ENCODE results near the gene SLC25A10. TPM values are rescaled to one million over a fixed set of nuclear protein-coding genes. Genes with fewer than 3 reads are reported as not detected.

The SLC25A10 gene
- total and polyA plus RNA-seq, 2 of the 4 experiments (the other 2 are of a cell fraction) = 14.9 to 19.0 TPM

DNA sequence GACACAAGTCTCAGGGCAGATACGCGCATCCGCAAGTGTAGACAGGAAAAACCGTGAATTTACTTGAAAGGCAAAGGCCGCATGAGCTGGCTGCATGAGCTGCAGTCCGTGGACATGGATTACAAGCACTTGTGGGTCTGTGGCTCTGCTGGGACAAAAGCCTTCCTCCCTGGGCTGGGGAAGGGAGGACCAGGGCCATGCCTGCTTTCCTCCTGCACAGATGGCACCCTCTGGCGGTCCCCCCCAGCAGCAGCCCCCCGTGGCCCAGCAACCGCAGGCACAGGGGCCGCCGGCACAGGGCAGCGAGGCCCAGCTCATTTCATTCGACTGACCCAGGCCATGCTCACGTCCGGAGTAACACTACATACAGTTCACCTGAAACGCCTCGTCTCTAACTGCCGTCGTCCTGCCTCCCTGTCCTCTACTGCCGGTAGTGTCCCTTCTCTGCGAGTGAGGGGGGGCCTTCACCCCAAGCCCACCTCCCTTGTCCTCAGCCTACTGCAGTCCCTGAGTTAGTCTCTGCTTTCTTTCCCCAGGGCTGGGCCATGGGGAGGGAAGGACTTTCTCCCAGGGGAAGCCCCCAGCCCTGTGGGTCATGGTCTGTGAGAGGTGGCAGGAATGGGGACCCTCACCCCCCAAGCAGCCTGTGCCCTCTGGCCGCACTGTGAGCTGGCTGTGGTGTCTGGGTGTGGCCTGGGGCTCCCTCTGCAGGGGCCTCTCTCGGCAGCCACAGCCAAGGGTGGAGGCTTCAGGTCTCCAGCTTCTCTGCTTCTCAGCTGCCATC, 10.6 kb upstream of the SLC25A10 start:
- Histone ChIP-seq H2BK5ac (ENCODE audit: low read depth, low read length, poor library complexity, severe bottlenecking) (no peak overlapping the region), H3K4me1 (ENCODE audit: control insufficient read depth, insufficient read depth, low read length) (peaks cover 7% of the 10 kb centered on the region), H3K36me3 (ENCODE audit: control insufficient read depth, insufficient read depth, low read length) (peaks cover 42% of the 10 kb centered on the region), H2AFZ (replicated peaks; ENCODE audit: low read length, poor library complexity) (peak overlapping the region; percentile 21), H3K9me1 (ENCODE audit: insufficient read depth, low read length) (no peaks in the 10 kb centered on the region), H3K9me3 (ENCODE audit: control insufficient read depth, insufficient read depth, low read length) (no peaks in the 10 kb centered on the region), H3K4me3 (ENCODE audit: insufficient read depth, low read depth, low read length) (no peak overlapping the region), H3K4me2 (ENCODE audit: low read depth, low read length) (no peak overlapping the region; the same call in 1 of the 2 replicates), H3K79me1 (ENCODE audit: low read depth in 1 of 2, low read length in 2 of 2) (peaks cover 15 to 65% of the 10 kb centered on the region in 2 experiments), H3K23ac (ENCODE audit: low read depth, low read length) (no peak overlapping the region), H2AK5ac (ENCODE audit: low read depth, low read length) (no peak overlapping the region), H3K18ac (ENCODE audit: low read depth, low read length) (no peak overlapping the region), H2AK9ac (replicated peaks; ENCODE audit: low read depth, low read length, poor library complexity) (peak overlapping the region; percentile 4), H2BK20ac (ENCODE audit: low read depth, low read length) (no peak overlapping the region), H3K9ac (ENCODE audit: low read depth, low read length) (no peak overlapping the region), H3K27me3 (ENCODE audit: control insufficient read depth, insufficient read depth, low read length) (no peaks in the 10 kb centered on the region), H3K27ac (ENCODE audit: insufficient read depth, low read length) (no peak overlapping the region), H3K4ac (ENCODE audit: low read depth, low read length) (no peak overlapping the region), H4K8ac (ENCODE audit: low read depth in 2 of 2, low read length in 2 of 2) (no peak overlapping the region), H4K91ac (ENCODE audit: insufficient read depth, low read depth, low read length) (no peak overlapping the region), H3K14ac (replicated peaks; ENCODE audit: low read depth, low read length) (no peak overlapping the region), H2BK15ac (ENCODE audit: low read depth, low read length) (no peak overlapping the region), H2BK120ac (ENCODE audit: low read depth, low read length) (no peak overlapping the region), H4K5ac (ENCODE audit: low read depth, low read length) (no peak overlapping the region), H3K56ac (ENCODE audit: extremely low read depth, insufficient read depth, low read length) (no peak overlapping the region), H4K20me1 (ENCODE audit: insufficient read depth, low read length) (peaks cover 54% of the 10 kb centered on the region)
- dilution Hi-C loops (cut with HindIII; ENCODE audit: low sequenced_read_pairs, unreplicated experiment) (no loop called here), intact Hi-C loops (cut with micrococcal nuclease) (no loop called here), in situ Hi-C loops (cut with MboI; ENCODE audit: low sequenced_read_pairs) (no loop called here)
- POLR2A ChIA-PET (ENCODE audit: unreplicated experiment) = no interaction called here
- TF ChIP-seq RCOR1 (IDR thresholded peaks at IDR 0.05; ENCODE audit: insufficient replicate concordance, low read length) (no peak), RAD21 (IDR thresholded peaks at IDR 0.05; ENCODE audit: low read length) (0 out of 2 replicates have a peak, but pooled peaks have one; percentile 5)
- TF ChIP-seq, protein P1, sequence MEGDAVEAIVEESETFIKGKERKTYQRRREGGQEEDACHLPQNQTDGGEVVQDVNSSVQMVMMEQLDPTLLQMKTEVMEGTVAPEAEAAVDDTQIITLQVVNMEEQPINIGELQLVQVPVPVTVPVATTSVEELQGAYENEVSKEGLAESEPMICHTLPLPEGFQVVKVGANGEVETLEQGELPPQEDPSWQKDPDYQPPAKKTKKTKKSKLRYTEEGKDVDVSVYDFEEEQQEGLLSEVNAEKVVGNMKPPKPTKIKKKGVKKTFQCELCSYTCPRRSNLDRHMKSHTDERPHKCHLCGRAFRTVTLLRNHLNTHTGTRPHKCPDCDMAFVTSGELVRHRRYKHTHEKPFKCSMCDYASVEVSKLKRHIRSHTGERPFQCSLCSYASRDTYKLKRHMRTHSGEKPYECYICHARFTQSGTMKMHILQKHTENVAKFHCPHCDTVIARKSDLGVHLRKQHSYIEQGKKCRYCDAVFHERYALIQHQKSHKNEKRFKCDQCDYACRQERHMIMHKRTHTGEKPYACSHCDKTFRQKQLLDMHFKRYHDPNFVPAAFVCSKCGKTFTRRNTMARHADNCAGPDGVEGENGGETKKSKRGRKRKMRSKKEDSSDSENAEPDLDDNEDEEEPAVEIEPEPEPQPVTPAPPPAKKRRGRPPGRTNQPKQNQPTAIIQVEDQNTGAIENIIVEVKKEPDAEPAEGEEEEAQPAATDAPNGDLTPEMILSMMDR (conservative IDR thresholded peaks at IDR 0.05; ENCODE audit: low read depth, low read length) = 0 out of 2 replicates have a peak, but pooled peaks have one; percentile 13
- WGBS, 2 experiments (ENCODE audit: extremely low coverage in 2 of 2, insufficient read length in 1 of 2) = 89% methylated on average over 13 of the region's 23 CpGs; no CpG with 5 or more reads in 1 of the 2 experiments
- ATAC-seq (ENCODE audit: low read depth) (no peak), DNase-seq (no peak)
- TSS peak; percentile 37 for BruUV-seq (replicated peaks)
- CTCF ChIA-PET = no interaction called here

All from IMR-90 (cell line).